ENCODE measurements around the gene CDC20B.

CDC20B gene

DNA sequence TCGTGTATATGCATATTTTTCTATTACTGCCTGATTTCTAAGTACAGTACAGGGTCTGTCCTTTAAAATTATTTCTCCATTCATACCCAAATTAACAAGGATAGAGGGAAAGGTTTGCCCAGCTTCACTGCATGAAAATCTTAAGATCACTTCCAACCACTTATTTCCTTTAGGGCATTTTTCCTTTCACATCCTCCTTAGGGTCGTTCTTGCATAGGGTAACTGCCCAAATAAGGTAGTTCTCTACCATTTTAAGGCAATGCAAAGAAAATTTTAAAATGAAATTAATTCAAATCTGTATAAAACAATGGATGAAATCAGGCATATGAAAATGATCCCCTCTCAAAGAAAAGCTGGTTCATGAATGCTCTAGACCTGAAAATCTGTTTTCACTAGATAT lies 4.1 kb upstream of the CDC20B start:
- no peak for DNase-seq (ENCODE audit: low read depth)
- H3K4me3 ChIP-seq (ENCODE audit: low read depth, low read length), result no peak overlapping the region
- no peak for TF ChIP-seq CTCF (conservative IDR thresholded peaks at IDR 0.05; ENCODE audit: low read depth, low read length)

GRCh38 chr5:55176176-55176818 lies 3.3 kb upstream of the CDC20B start:
- no peak for TF ChIP-seq CTCF (conservative IDR thresholded peaks at IDR 0.05; ENCODE audit: low read depth, low read length)
- peak overlapping the region; percentile 35 for H3K4me3 ChIP-seq (ENCODE audit: low read depth, low read length)
- no peak for DNase-seq (ENCODE audit: low read depth)

- H3K4me3 ChIP-seq (ENCODE audit: low read depth, low read length), result no peak overlapping the region
- DNase-seq (ENCODE audit: low read depth), result no peak
- no peak for TF ChIP-seq CTCF (conservative IDR thresholded peaks at IDR 0.05; ENCODE audit: low read depth, low read length)
These were observed 2.8 kb upstream of the CDC20B start for GRCh38 chr5:55175781-55176175.

DNA sequence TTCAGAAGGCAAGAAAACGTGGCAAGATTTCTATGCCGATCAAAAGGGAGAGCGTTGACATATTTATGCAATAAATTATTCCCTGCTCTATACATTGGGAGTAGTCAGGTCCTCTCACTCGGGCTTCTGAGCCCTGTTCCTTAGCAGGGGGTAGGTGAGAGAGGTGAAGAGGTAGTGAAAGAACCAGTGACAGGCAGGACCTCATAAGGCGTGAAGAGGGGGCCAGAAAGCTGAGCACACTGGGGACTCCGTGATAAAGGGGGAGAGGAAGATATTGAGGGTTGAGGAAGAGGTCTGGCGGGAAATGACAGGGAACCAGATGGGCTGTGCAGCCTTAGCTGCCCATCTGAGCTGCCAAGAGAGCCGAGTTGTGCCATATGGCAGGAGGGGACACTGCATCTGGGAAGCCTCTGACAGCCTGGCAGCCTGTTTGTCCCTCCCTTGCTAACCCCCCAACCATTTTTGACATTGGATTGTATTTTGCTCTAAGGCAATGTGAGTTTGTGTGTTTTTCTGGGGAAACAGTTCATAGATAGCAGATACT lies 782 bp upstream of the CDC20B start:
- DNase-seq (ENCODE audit: low read depth), result no peak
- peak overlapping the region; percentile 58 for H3K4me3 ChIP-seq (ENCODE audit: low read depth, low read length)
- no peak for TF ChIP-seq CTCF (conservative IDR thresholded peaks at IDR 0.05; ENCODE audit: low read depth, low read length)

DNA sequence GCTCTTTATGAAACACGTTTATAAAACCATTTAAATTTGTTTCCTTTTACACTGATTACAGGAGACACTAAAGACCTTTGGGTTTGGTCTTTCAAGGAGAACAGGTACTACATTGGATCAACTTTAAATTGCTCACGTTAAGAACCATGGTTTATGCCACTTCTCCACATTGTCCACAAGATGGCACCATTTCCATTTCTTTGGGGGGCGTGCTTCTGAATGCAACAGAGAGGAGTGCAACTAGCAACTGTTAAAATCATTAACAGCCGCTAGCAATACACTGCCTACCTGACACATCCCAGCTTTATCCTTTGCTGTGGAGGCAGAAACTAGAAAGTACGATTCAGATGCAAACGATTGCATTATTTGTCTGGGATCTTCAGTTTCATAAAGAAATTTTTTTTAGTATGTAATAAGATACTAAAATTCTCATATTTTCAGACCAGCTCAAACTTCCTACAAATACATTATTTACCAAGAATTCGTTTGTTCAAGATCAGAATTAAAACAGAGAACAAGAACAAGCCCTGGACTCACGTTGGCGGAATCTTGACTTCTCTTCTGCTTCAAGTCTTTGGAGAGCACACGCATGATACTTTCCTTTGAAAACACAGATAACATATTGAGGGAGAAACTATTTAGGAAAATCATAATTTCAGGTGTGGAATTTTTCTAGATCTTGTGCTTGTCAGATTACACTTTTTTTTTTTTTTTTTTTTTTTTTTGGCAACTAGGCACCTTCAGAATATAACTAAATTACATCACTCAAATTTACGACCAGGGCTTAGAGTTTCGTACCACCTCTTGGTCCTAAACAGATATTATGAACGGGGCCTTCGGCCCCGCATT lies 702 bp downstream of the CDC20B start:
- peak; percentile 89 for DNase-seq (ENCODE audit: low read depth)
- peak overlapping the region; percentile 56 for H3K4me3 ChIP-seq (ENCODE audit: low read depth, low read length)
- TF ChIP-seq CTCF (conservative IDR thresholded peaks at IDR 0.05; ENCODE audit: low read depth, low read length), result peak; percentile 83

- H3K4me3 ChIP-seq (ENCODE audit: low read depth, low read length), result no peak overlapping the region
- no peak for DNase-seq (ENCODE audit: low read depth)
- no peak for TF ChIP-seq CTCF (conservative IDR thresholded peaks at IDR 0.05; ENCODE audit: low read depth, low read length)
These were observed 1.5 kb downstream of the CDC20B start for GRCh38 chr5:55171471-55171870.

Data from choroid plexus epithelial cell (primary cell).